SK-N-SH treated with all-trans-retinoic acid at 6 μM for 48 hours (cell line): Measurements from ENCODE around the gene GDAP1L1.

ENCODE experiments used
- ATAC-seq: fragments of 200-7000 bp; cut with Tn5 transposase; 3 replicates; pipeline ENCODE4 v1.9.1; 2020; ENCODE audit warnings: mild to moderate bottlenecking, moderate library complexity
- BACH2 ChIP-seq: fragments of 250-450 bp; sonication (Bioruptor Pico); IDR thresholded peaks from 2 replicates; pipeline ENCODE4 v1.9.0; 2021; ENCODE audit warnings: mild to moderate bottlenecking, borderline replicate concordance
- CSDC2 ChIP-seq: fragments of 250-450 bp; sonication (Bioruptor Pico); IDR thresholded peaks from 2 replicates; pipeline ENCODE4 v1.5.0; 2020; ENCODE audit warnings: mild to moderate bottlenecking, moderate library complexity
- ESRRG ChIP-seq: fragments of 250-450 bp; sonication (Bioruptor Pico); IDR thresholded peaks from 2 replicates; pipeline ENCODE4 v1.6.1; 2021; ENCODE audit warnings: mild to moderate bottlenecking
- GLIS3 ChIP-seq: fragments of 250-450 bp; sonication (Bioruptor Pico); IDR thresholded peaks from 2 replicates; pipeline ENCODE4 v1.5.0; 2020; ENCODE audit warnings: mild to moderate bottlenecking, moderate library complexity
- ISL1 ChIP-seq: fragments of 250-450 bp; sonication (Bioruptor Pico); IDR thresholded peaks from 2 replicates; pipeline ENCODE4 v2.1.2; 2022; ENCODE audit warnings: mild to moderate bottlenecking, moderate library complexity
- OSR1 ChIP-seq: fragments of 250-450 bp; sonication (Bioruptor Pico); IDR thresholded peaks from 2 replicates; pipeline ENCODE4 v1.8.0; 2022; ENCODE audit warnings: moderate library complexity, mild to moderate bottlenecking, inconsistent platforms
- PPARA ChIP-seq: fragments of 250-450 bp; sonication (Bioruptor Pico); IDR thresholded peaks from 2 replicates; pipeline ENCODE4 v1.5.0; 2020; ENCODE audit warnings: mild to moderate bottlenecking, borderline replicate concordance
- RARB ChIP-seq: fragments of 250-450 bp; sonication (Bioruptor Pico); IDR thresholded peaks from 2 replicates; pipeline ENCODE4 v1.8.0; 2021; ENCODE audit warnings: mild to moderate bottlenecking, moderate library complexity
- TCF4 ChIP-seq: fragments of 250-450 bp; sonication (Bioruptor Pico); IDR thresholded peaks from 2 replicates; pipeline ENCODE4 v1.8.0; 2021; ENCODE audit warnings: mild to moderate bottlenecking, moderate library complexity, borderline replicate concordance
- TOX ChIP-seq: fragments of 250-450 bp; sonication (Bioruptor Pico); IDR thresholded peaks from 2 replicates; pipeline ENCODE4 v1.8.0; 2021; ENCODE audit warnings: mild to moderate bottlenecking, moderate library complexity, borderline replicate concordance
- ZC3H10 ChIP-seq: fragments of 250-450 bp; sonication (Bioruptor Pico); IDR thresholded peaks from 2 replicates; pipeline ENCODE4 v1.5.1; 2021; ENCODE audit warnings: mild to moderate bottlenecking, moderate library complexity
- ZFP3 ChIP-seq: fragments of 250-450 bp; sonication (Bioruptor Pico); IDR thresholded peaks from 2 replicates; pipeline ENCODE4 v1.5.0; 2020; ENCODE audit warnings: mild to moderate bottlenecking, moderate library complexity
- ZFP30 ChIP-seq: fragments of 450-650 bp; formaldehyde crosslinking; IDR thresholded peaks from 2 replicates; pipeline ENCODE4 v1.5.0; 2022; ENCODE audit warnings: mild to moderate bottlenecking, moderate library complexity
- ZNF70 ChIP-seq: fragments of 450-650 bp; formaldehyde crosslinking; IDR thresholded peaks from 2 replicates; pipeline ENCODE4 v1.5.0; 2020; ENCODE audit warnings: mild to moderate bottlenecking, moderate library complexity
- ZNF8 ChIP-seq: fragments of 450-650 bp; formaldehyde crosslinking; IDR thresholded peaks from 2 replicates; pipeline ENCODE4 v1.5.0; 2020; ENCODE audit warnings: mild to moderate bottlenecking, moderate library complexity
- TF ChIP-seq, protein P1 (sequence below): fragments of 250-450 bp; sonication (Bioruptor Pico); IDR thresholded peaks from 2 replicates; pipeline ENCODE4 v1.8.0; 2021; ENCODE audit warnings: low read depth, mild to moderate bottlenecking, moderate library complexity, borderline replicate concordance
- TF ChIP-seq, protein P2 (sequence below): fragments of 250-450 bp; sonication (Bioruptor Pico); IDR thresholded peaks from 2 replicates; pipeline ENCODE4 v1.8.0; 2020; ENCODE audit warnings: mild to moderate bottlenecking, moderate library complexity, borderline replicate concordance
- TF ChIP-seq, protein P3 (sequence below): fragments of 250-450 bp; sonication (Bioruptor Pico); IDR thresholded peaks from 2 replicates; pipeline ENCODE4 v1.5.1; 2020; ENCODE audit warnings: low read depth, mild to moderate bottlenecking, moderate library complexity
- TF ChIP-seq, protein P4 (sequence below): fragments of 250-450 bp; sonication (Bioruptor Pico); IDR thresholded peaks from 2 replicates; pipeline ENCODE4 v1.5.1; 2021; ENCODE audit warnings: mild to moderate bottlenecking, moderate library complexity
- TF ChIP-seq, protein P5 (sequence below): fragments of 250-450 bp; sonication (Bioruptor Pico); IDR thresholded peaks from 2 replicates; pipeline ENCODE4 v1.5.0; 2020; ENCODE audit warnings: mild to moderate bottlenecking, moderate library complexity

The GDAP1L1 gene

DNA sequence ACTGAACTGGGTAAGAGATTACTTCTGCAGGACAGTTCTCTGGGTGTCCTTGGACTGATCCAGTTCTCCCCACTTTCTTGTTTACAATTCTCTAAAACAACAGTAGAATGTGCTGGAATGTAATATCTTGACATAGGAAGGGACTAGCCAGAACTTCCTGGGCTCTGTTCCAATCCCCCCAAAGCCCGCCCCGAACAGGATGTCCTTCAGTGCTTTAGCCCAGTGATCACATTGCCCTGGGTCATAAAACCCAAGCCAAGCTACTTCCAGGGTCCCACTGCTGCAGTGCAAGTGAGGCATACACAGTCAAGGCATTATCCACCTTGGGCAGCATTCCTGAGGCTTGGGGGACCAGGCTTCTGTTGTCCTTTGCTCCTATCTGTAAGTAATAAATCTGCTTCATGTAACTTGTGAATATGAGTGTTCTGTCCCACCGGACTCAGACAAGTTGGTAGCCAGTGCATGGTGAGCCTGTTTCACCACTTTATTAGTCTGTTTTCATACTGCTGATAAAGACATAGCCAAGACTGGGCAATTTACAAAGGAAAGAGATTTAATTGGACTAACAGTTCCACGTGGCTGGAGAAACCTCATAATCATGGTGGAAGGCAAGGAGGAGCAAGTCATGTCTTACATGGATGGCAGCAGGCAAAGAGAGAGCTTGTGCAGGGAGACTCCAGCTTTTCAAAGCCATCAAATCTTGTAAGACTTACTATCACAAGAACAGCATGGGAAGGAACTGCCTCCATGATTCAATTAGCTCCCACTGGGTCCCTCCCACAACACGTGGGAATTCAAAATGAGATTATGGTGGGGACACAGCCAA is 40.4 kb downstream of the GDAP1L1 start (continued):
- no peak for TF ChIP-seq ZFP30 (CRISPR knock-in tag)
- TF ChIP-seq RARB = no peak
- no peak for TF ChIP-seq PPARA (CRISPR knock-in tag)
- no peak for TF ChIP-seq OSR1
- TF ChIP-seq BACH2 = no peak

DNA sequence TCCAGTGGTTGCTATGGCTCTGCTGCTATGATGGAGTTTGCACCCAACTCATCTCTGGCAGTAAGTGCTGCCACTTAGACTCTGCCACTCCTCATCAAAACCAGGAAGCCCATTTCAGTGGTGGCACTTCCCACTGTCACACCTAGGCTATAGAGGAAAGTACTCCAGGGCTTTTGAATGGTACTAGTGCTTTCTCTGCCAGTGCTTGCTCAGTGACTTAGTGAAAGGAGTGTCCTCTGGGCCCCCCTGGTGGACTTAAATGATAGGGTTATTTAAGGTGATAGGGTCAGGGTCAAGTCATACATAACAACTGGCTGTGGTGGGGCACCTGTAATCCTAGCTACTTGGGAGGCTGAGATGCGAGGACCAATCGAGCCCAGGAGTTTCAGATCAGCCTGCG is 41.1 kb downstream of the GDAP1L1 start:
- no peak for ATAC-seq
- no peak for TF ChIP-seq PPARA (CRISPR knock-in tag)
- no peak for TF ChIP-seq ZFP3 (CRISPR knock-in tag)
- TF ChIP-seq GLIS3 (CRISPR knock-in tag) = no peak
- TF ChIP-seq ISL1 (CRISPR knock-in tag) = no peak
- TF ChIP-seq TCF4 = no peak
- TF ChIP-seq, protein P1, sequence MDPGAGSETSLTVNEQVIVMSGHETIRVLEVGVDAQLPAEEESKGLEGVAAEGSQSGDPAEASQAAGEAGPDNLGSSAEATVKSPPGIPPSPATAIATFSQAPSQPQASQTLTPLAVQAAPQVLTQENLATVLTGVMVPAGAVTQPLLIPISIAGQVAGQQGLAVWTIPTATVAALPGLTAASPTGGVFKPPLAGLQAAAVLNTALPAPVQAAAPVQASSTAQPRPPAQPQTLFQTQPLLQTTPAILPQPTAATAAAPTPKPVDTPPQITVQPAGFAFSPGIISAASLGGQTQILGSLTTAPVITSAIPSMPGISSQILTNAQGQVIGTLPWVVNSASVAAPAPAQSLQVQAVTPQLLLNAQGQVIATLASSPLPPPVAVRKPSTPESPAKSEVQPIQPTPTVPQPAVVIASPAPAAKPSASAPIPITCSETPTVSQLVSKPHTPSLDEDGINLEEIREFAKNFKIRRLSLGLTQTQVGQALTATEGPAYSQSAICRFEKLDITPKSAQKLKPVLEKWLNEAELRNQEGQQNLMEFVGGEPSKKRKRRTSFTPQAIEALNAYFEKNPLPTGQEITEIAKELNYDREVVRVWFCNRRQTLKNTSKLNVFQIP (CRISPR knock-in tag) = no peak
- TF ChIP-seq ZNF8 (CRISPR knock-in tag) = no peak
- TF ChIP-seq ZC3H10 (CRISPR knock-in tag) = no peak
- no peak for TF ChIP-seq OSR1
- TF ChIP-seq, protein P2, sequence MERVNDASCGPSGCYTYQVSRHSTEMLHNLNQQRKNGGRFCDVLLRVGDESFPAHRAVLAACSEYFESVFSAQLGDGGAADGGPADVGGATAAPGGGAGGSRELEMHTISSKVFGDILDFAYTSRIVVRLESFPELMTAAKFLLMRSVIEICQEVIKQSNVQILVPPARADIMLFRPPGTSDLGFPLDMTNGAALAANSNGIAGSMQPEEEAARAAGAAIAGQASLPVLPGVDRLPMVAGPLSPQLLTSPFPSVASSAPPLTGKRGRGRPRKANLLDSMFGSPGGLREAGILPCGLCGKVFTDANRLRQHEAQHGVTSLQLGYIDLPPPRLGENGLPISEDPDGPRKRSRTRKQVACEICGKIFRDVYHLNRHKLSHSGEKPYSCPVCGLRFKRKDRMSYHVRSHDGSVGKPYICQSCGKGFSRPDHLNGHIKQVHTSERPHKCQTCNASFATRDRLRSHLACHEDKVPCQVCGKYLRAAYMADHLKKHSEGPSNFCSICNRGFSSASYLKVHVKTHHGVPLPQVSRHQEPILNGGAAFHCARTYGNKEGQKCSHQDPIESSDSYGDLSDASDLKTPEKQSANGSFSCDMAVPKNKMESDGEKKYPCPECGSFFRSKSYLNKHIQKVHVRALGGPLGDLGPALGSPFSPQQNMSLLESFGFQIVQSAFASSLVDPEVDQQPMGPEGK = no peak
- TF ChIP-seq ESRRG = no peak
- TF ChIP-seq CSDC2 (CRISPR knock-in tag) = no peak
- TF ChIP-seq, protein P3, sequence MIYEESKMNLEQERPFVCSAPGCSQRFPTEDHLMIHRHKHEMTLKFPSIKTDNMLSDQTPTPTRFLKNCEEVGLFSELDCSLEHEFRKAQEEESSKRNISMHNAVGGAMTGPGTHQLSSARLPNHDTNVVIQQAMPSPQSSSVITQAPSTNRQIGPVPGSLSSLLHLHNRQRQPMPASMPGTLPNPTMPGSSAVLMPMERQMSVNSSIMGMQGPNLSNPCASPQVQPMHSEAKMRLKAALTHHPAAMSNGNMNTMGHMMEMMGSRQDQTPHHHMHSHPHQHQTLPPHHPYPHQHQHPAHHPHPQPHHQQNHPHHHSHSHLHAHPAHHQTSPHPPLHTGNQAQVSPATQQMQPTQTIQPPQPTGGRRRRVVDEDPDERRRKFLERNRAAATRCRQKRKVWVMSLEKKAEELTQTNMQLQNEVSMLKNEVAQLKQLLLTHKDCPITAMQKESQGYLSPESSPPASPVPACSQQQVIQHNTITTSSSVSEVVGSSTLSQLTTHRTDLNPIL = no peak
- TF ChIP-seq BACH2 = no peak
- no peak for TF ChIP-seq ZNF70 (CRISPR knock-in tag)
- TF ChIP-seq ZFP30 (CRISPR knock-in tag) = no peak
- TF ChIP-seq, protein P4, sequence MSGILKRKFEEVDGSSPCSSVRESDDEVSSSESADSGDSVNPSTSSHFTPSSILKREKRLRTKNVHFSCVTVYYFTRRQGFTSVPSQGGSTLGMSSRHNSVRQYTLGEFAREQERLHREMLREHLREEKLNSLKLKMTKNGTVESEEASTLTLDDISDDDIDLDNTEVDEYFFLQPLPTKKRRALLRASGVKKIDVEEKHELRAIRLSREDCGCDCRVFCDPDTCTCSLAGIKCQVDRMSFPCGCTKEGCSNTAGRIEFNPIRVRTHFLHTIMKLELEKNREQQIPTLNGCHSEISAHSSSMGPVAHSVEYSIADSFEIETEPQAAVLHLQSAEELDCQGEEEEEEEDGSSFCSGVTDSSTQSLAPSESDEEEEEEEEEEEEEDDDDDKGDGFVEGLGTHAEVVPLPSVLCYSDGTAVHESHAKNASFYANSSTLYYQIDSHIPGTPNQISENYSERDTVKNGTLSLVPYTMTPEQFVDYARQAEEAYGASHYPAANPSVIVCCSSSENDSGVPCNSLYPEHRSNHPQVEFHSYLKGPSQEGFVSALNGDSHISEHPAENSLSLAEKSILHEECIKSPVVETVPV (CRISPR knock-in tag) = no peak
- no peak for TF ChIP-seq RARB

DNA sequence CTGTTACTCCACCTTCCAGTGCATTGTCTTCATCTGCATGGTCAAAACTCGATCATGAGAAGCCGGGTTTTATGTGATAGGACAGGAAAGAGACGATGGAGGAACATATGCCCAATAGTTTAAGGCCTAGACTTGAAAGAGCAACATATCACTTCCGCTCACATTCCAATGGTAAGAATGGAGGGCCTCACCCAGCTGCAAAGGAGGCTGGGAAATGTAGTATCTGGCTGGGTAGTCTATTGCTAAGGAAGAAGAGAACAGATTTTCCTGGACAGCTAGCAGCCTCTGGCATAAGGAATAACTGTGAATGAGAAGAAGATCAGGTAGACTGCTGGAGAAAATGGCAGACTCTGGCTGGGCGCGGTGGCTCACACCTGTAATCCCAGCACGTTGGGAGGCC is 44.6 kb downstream of the GDAP1L1 start:
- no peak for ATAC-seq

More for the DNA sequence above, 44.6 kb downstream of the GDAP1L1 start:
- TF ChIP-seq, protein P1 (CRISPR knock-in tag) = no peak
- no peak for TF ChIP-seq ZFP3 (CRISPR knock-in tag)
- TF ChIP-seq, protein P2 = no peak
- TF ChIP-seq, protein P5, sequence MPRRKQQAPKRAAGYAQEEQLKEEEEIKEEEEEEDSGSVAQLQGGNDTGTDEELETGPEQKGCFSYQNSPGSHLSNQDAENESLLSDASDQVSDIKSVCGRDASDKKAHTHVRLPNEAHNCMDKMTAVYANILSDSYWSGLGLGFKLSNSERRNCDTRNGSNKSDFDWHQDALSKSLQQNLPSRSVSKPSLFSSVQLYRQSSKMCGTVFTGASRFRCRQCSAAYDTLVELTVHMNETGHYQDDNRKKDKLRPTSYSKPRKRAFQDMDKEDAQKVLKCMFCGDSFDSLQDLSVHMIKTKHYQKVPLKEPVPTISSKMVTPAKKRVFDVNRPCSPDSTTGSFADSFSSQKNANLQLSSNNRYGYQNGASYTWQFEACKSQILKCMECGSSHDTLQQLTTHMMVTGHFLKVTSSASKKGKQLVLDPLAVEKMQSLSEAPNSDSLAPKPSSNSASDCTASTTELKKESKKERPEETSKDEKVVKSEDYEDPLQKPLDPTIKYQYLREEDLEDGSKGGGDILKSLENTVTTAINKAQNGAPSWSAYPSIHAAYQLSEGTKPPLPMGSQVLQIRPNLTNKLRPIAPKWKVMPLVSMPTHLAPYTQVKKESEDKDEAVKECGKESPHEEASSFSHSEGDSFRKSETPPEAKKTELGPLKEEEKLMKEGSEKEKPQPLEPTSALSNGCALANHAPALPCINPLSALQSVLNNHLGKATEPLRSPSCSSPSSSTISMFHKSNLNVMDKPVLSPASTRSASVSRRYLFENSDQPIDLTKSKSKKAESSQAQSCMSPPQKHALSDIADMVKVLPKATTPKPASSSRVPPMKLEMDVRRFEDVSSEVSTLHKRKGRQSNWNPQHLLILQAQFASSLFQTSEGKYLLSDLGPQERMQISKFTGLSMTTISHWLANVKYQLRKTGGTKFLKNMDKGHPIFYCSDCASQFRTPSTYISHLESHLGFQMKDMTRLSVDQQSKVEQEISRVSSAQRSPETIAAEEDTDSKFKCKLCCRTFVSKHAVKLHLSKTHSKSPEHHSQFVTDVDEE (CRISPR knock-in tag) = no peak
- TF ChIP-seq ZNF70 (CRISPR knock-in tag) = no peak
- no peak for TF ChIP-seq TOX
- no peak for TF ChIP-seq ZC3H10 (CRISPR knock-in tag)
- no peak for TF ChIP-seq PPARA (CRISPR knock-in tag)
- no peak for TF ChIP-seq ESRRG
- no peak for TF ChIP-seq CSDC2 (CRISPR knock-in tag)
- TF ChIP-seq RARB = no peak
- no peak for TF ChIP-seq TCF4
- TF ChIP-seq, protein P4 (CRISPR knock-in tag) = no peak
